Panc1 (cell line): ENCODE data around the gene CASP2. TPM values are rescaled to one million over a fixed set of nuclear protein-coding genes. Genes with fewer than 3 reads are reported as not detected.

Source experiments
- ATAC-seq: fragments of 200-7000 bp; cut with Tn5 transposase; 2 replicates; pipeline ENCODE4 v1.9.1; 2020; ENCODE audit warnings: mild to moderate bottlenecking, moderate library complexity
- BruUV-seq: library from RNA; stranded (reverse); fragments of 400-500 nt; replicated peaks from 2 replicates; lab custom pipeline; 2021; lab: Mats Ljungman, UMichigan
- CTCF ChIA-PET: fragments of 300-600 bp; sonication (Branson Sonifier 250); formaldehyde crosslinking; loops from one replicate; lab custom pipeline; 2022; ENCODE audit warnings: antibody characterized with exemption; lab: Charles Lee
- POLR2A ChIA-PET: fragments of 300-600 bp; sonication (Branson Sonifier 250); formaldehyde crosslinking; loops from one replicate; lab custom pipeline; 2022; ENCODE audit warnings: antibody characterized with exemption; lab: Charles Lee
- DNase-seq: peaks from one replicate; pipeline ENCODE4 v3.0.0-alpha.2; 2010; ENCODE audit warnings: low read depth, low spot score
- H3K27ac ChIP-seq: 2 replicates; pipeline ENCODE4 v1.5.1; 2011; ENCODE audit warnings: mild to moderate bottlenecking, low read length, inconsistent platforms
- H3K27me3 ChIP-seq: fragments of 200-500 bp; sonication (Bioruptor generic); 2 replicates; pipeline ENCODE4 v1.6.0; 2014; ENCODE audit warnings: low read length, inconsistent platforms; ENCODE audit not compliant: control insufficient read depth, insufficient read depth
- H3K36me3 ChIP-seq: fragments of 200-500 bp; sonication (Bioruptor generic); 2 replicates; pipeline ENCODE4 v1.5.1; 2014; ENCODE audit warnings: inconsistent platforms, mild to moderate bottlenecking, low read length, moderate library complexity; ENCODE audit not compliant: control insufficient read depth, insufficient read depth
- H3K4me1 ChIP-seq: 2 replicates; pipeline ENCODE4 v1.5.1; 2011; ENCODE audit warnings: inconsistent platforms, mild to moderate bottlenecking, low read length, moderate library complexity; ENCODE audit not compliant: control insufficient read depth, insufficient read depth
- H3K4me3 ChIP-seq, 2 experiments: 2 replicates each; pipeline ENCODE4 v1.5.1; 2011 to 2012; ENCODE audit warnings: low read depth in 2 of 2, low read length in 2 of 2, mild to moderate bottlenecking in 2 of 2, inconsistent platforms in 1 of 2, moderate library complexity in 1 of 2
- H3K9me3 ChIP-seq: fragments of 200-500 bp; sonication (Bioruptor generic); 2 replicates; pipeline ENCODE4 v1.5.1; 2014; ENCODE audit warnings: low read depth, mild to moderate bottlenecking, inconsistent platforms, low read length, moderate library complexity; ENCODE audit not compliant: control insufficient read depth, insufficient read depth
- CTCF ChIP-seq: fragments of 450-650 bp; IDR thresholded peaks from 2 replicates; pipeline ENCODE4 v1.5.1; 2017; ENCODE audit warnings: mild to moderate bottlenecking
- POLR2AphosphoS5 ChIP-seq: IDR thresholded peaks from 2 replicates; pipeline ENCODE4 v1.6.1; 2012; ENCODE audit warnings: mild to moderate bottlenecking, low read depth, low read length, moderate library complexity
- REST ChIP-seq, 2 experiments: IDR thresholded peaks; 2 replicates each; pipeline ENCODE4 v1.6.1; 2011 to 2012; ENCODE audit warnings: low read depth in 2 of 2, control low read depth in 1 of 2, low read length in 1 of 2, mild to moderate bottlenecking in 1 of 2, moderate library complexity in 1 of 2; ENCODE audit not compliant: insufficient read depth in 1 of 2
- SIN3A ChIP-seq: IDR thresholded peaks from 2 replicates; pipeline ENCODE4 v1.6.1; 2012; ENCODE audit warnings: low read depth, mild to moderate bottlenecking, low read length, moderate library complexity, borderline replicate concordance; ENCODE audit not compliant: insufficient read depth
- TCF7L2 ChIP-seq: IDR thresholded peaks from 2 replicates; pipeline ENCODE4 v1.6.1; 2011; ENCODE audit warnings: mild to moderate bottlenecking, low read depth, low read length, inconsistent platforms
- in situ Hi-C: cut with HindIII; loops from 2 replicates; pipeline ENCODE4 v1.10.0; 2016; ENCODE audit warnings: low sequenced_read_pairs, low pct_unique_long_range_greater_than_20kb
- intact Hi-C: fragments of 100-400 bp; cut with micrococcal nuclease; formaldehyde crosslinking; loops from one replicate; pipeline ENCODE4 v1.10.0; 2022; ENCODE audit not compliant: unreplicated experiment
- total RNA-seq: library from RNA; stranded (reverse); gene quantifications from one replicate; pipeline ENCODE4 v1.2.1, GENCODE V29; 2021; ENCODE audit not compliant: unreplicated experiment

The CASP2 gene
- total RNA-seq, 1 experiment from 2014 or later, result 47.4 TPM

- Histone ChIP-seq H3K27me3 (no peaks in the 10 kb centered on the region; the same call in 1 of the 2 replicates), H3K36me3 (no peaks in the 10 kb centered on the region), H3K27ac (no peak overlapping the region), H3K4me1 (no peaks in the 10 kb centered on the region), H3K4me3 (no peak overlapping the region), H3K9me3 (no peaks in the 10 kb centered on the region)
- POLR2A ChIA-PET, result no interaction called here
- ATAC-seq, result 0 out of 2 replicates have a peak, but pooled peaks have one; percentile 31
- intact Hi-C loops, result no loop called here
- in situ Hi-C loops, result no loop called here
- TF ChIP-seq POLR2AphosphoS5, result no peak
- no peak for TF ChIP-seq TCF7L2
- no peak for TF ChIP-seq CTCF
- no peak for TF ChIP-seq REST (IDR thresholded peaks at IDR 0.05; ENCODE audit: insufficient read depth in 1 of 2, low read depth in 2 of 2, low read length in 1 of 2)
- TF ChIP-seq SIN3A, result no peak
- CTCF ChIA-PET, result interaction anchor here (0.7 kb wide), 1 partner anchor 38 kb away, joined by 6 read pairs; no protein-coding TSS in a partner anchor
- BruUV-seq, result no TSS peak
- no peak for DNase-seq
Observed at GRCh38 chr7:143322760-143323633, 34.8 kb downstream of the CASP2 start.

- Histone ChIP-seq H3K36me3 (no peaks in the 10 kb centered on the region), H3K27ac (no peak overlapping the region), H3K27me3 (no peaks in the 10 kb centered on the region; the same call in 1 of the 2 replicates), H3K9me3 (no peaks in the 10 kb centered on the region), H3K4me3 (no peak overlapping the region), H3K4me1 (no peaks in the 10 kb centered on the region)
- ATAC-seq, result no peak
- no peak for TF ChIP-seq CTCF
- TF ChIP-seq POLR2AphosphoS5, result no peak
- no peak for TF ChIP-seq REST (IDR thresholded peaks at IDR 0.05; ENCODE audit: insufficient read depth in 1 of 2, low read depth in 2 of 2, low read length in 1 of 2)
- no peak for TF ChIP-seq SIN3A
- no peak for TF ChIP-seq TCF7L2
- POLR2A ChIA-PET, result no interaction called here
- in situ Hi-C loops (no loop called here), intact Hi-C loops (no loop called here)
- no TSS peak for BruUV-seq
- DNase-seq, result no peak
- CTCF ChIA-PET, result interaction anchor here (0.7 kb wide), 1 partner anchor 37 kb away, joined by 6 read pairs; no protein-coding TSS in a partner anchor
Observed at GRCh38 chr7:143323653-143324052, 35.5 kb downstream of the CASP2 start.
